BLaER1 treated with 17β-estradiol and CSF1 and Interleukin-3, amounts not matched to agents 10 nM and 100 nM (cell line): ENCODE measurements around the gene MYO18A.

Source experiments
- H3K27ac ChIP-seq, 11 experiments: shearing (Covaris generic); formaldehyde crosslinking; 2 replicates each; pipeline ENCODE4 v1.8.1; 2022
- H3K27me3 ChIP-seq, 11 experiments: shearing (Covaris generic); formaldehyde crosslinking; 2 replicates each; pipeline ENCODE4 v1.8.1; 2022
- H3K36me3 ChIP-seq, 11 experiments: shearing (Covaris generic); formaldehyde crosslinking; 2 replicates each; pipeline ENCODE4 v1.8.1; 2022
- H3K4me1 ChIP-seq, 10 experiments: shearing (Covaris generic); formaldehyde crosslinking; 2 replicates each; pipeline ENCODE4 v1.8.1; 2022
- H3K4me2 ChIP-seq, 11 experiments: shearing (Covaris generic); formaldehyde crosslinking; 2 replicates each; pipeline ENCODE4 v1.8.1; 2022
- H3K4me3 ChIP-seq, 10 experiments: shearing (Covaris generic); formaldehyde crosslinking; 2 replicates each; pipeline ENCODE4 v1.8.1; 2022
- H3K9ac ChIP-seq, 11 experiments: shearing (Covaris generic); formaldehyde crosslinking; 2 replicates each; pipeline ENCODE4 v1.8.1; 2022
- H3K9me3 ChIP-seq, 11 experiments: shearing (Covaris generic); formaldehyde crosslinking; replicated peaks in 1 of 11; 2 replicates each; pipeline ENCODE4 v1.8.1; 2022
- H4K20me1 ChIP-seq, 11 experiments: shearing (Covaris generic); formaldehyde crosslinking; 2 replicates each; pipeline ENCODE4 v1.8.1; 2022
- Cebpa-rat ChIP-seq, 11 experiments: shearing (Covaris generic); IDR thresholded peaks; 2 replicates each; pipeline ENCODE4 v1.8.1; 2022

The MYO18A gene

DNA sequence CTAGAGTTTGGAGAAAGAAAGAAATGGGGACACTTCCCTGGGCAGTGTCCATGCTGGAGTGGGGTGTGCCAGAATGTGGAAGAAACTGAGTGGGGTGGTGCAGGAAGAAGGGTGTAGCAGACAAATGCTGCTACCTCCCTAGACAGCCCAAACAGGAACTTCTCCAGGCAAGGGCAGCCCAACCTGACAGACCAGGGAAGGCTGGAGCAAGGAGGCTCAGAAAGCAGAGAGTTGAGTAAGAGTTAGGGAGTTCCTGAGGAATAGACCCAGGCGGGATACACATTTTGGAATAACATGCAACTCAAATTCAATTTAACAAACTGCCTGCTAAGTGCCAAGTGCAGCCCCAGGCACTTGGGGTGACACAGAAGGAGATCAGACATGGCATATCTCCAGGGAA, 1.0 kb upstream of the MYO18A start:
- Histone ChIP-seq H3K4me2 (peak overlapping the region in 10 of 11 experiments; percentile 60 to 100 (median 74); a peak in 14 of 22 replicates), H3K4me3 (no peak overlapping the region), H3K36me3 (no peaks in the 10 kb centered on the region), H3K9ac (peak overlapping the region in 2 of 11 experiments; percentile 77 to 81; a peak in 1 of 22 replicates), H4K20me1 (peaks cover 0 to 26% (median 10%) of the 10 kb centered on the region in 11 experiments; a peak in 8 of 22 replicates), H3K27ac (no peak overlapping the region), H3K27me3 (no peaks in the 10 kb centered on the region; a peak in 1 of 22 replicates), H3K9me3 (peaks cover 0 to 15% (median 6%) of the 10 kb centered on the region in 11 experiments; a peak in 8 of 22 replicates), H3K4me1 (peaks cover 42 to 51% (median 45%) of the 10 kb centered on the region in 10 experiments)
- TF ChIP-seq Cebpa-rat (IDR thresholded peaks at IDR 0.05): no peak

DNA sequence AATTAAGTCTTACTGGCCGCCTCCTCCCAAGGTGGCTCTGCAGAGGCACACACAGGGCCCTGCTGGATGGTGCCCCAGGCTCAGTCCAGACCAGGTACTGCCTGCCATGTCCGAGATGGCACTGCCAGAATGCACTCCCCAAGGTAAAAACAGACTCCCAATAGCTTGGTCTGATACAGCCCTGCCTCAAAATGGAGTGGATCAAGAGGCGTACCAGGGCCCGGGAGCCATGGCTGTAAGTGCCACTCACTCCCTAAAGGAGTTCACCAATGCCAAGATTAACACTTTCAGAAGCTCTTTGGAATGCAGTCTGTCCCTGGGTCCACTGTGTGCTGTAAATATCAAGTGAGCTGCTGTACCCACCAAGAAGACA, 576 bp upstream of the MYO18A start:
- peaks cover 46 to 54% (median 50%) of the 10 kb centered on the region in 10 experiments for H3K4me1 ChIP-seq
- H3K4me2 ChIP-seq: peak overlapping the region; percentile 60 to 100 (median 76)
- H3K9me3 ChIP-seq: peaks cover 0 to 15% (median 6%) of the 10 kb centered on the region in 11 experiments; a peak in 8 of 22 replicates
- H3K27ac ChIP-seq: peak overlapping the region in 5 of 11 experiments; percentile 27 to 69 (median 56); a peak in 6 of 22 replicates
- peak overlapping the region; percentile 44 to 84 (median 79); a peak in 18 of 22 replicates for H3K9ac ChIP-seq
- H3K4me3 ChIP-seq: peak overlapping the region in 9 of 10 experiments; percentile 50 to 69 (median 64); a peak in 11 of 20 replicates
- TF ChIP-seq Cebpa-rat (IDR thresholded peaks at IDR 0.05): no peak
- H4K20me1 ChIP-seq: peaks cover 0 to 26% (median 10%) of the 10 kb centered on the region in 11 experiments; a peak in 8 of 22 replicates
- H3K36me3 ChIP-seq: no peaks in the 10 kb centered on the region
- no peaks in the 10 kb centered on the region; a peak in 1 of 22 replicates for H3K27me3 ChIP-seq

DNA sequence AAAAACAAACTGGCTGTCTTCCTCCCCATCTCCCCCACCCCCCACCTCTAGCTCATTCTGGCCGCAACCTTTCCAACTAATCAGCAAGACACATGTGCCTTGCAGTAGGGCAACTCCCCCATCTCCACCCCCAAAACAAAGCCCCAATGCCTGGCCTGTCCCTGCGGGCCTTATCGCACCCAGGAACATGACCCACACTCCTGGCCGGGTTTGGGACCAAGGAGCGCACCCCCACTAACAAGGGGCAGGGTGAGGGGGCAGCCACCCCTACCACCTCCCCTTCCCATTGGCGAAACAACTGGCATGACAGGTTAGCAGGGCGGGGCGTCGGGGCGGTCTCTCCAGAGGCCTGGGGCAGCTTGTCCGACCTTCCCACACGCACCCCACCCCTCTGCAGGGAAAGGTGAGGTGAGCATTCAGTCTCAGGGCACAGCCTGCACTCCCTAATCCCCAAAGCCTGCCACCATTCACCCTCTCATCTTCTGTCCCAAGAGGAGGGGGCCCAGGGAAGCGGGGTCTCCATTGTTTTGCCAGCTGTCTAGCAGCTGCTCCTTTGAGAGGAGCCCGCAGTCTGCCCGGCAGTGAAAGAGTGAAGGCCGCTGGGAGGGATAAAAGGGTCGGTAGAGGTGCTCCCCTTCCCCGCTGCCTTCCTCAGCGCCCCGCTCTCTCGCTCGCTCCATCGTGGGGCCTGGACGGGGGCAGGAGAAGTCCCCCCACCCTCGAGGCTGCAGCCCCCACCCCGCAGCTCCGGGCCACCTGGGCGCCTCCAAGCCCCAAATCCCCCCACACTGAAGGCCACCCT, 765 bp downstream of the MYO18A start:
- no peak for TF ChIP-seq Cebpa-rat (IDR thresholded peaks at IDR 0.05)
- peak overlapping the region in 10 of 11 experiments; percentile 43 to 70 (median 57); a peak in 17 of 22 replicates for H3K27ac ChIP-seq
- H3K4me1 ChIP-seq: peaks cover 49 to 62% (median 56%) of the 10 kb centered on the region in 10 experiments
- peak overlapping the region; percentile 86 to 100 (median 99) for H3K4me2 ChIP-seq
- peak overlapping the region; percentile 50 to 75 (median 65) for H3K4me3 ChIP-seq
- H3K27me3 ChIP-seq: no peaks in the 10 kb centered on the region; a peak in 1 of 22 replicates
- H3K9ac ChIP-seq: peak overlapping the region; percentile 54 to 84 (median 79)
- peaks cover 0 to 26% (median 10%) of the 10 kb centered on the region in 11 experiments; a peak in 8 of 22 replicates for H4K20me1 ChIP-seq
- 0 out of 22 replicates have a peak, but pooled peaks cover 0 to 2% (median 0%) of the 10 kb centered on the region in 11 experiments for H3K36me3 ChIP-seq
- H3K9me3 ChIP-seq: peaks cover 0 to 15% (median 6%) of the 10 kb centered on the region in 11 experiments; a peak in 8 of 22 replicates

DNA sequence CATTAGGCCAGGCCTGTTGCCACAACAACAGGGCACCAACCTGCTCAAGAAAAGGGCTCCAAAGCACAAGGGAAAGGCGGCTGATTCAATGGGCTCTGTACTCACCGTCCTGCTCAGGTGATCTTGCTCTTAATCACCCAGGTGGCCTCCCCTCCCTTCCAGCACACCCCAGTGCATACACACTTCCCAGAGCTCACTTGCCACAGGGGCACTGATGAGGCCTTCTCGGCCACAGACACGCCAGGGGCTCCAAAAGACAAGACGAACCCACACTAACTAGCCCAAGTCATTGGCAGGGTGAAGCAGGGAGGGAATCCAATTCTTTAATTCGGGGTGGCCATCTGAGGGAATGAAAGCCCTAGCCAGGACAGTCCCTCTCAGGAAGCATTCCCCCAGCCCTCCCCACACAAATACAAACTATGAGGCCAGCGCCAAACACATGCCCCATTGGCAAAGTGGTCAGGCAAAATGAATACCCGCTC, 1.4 kb downstream of the MYO18A start:
- Histone ChIP-seq H3K36me3 (0 out of 22 replicates have a peak, but pooled peaks cover 0 to 6% (median 0%) of the 10 kb centered on the region in 11 experiments), H3K9ac (peak overlapping the region; percentile 54 to 84 (median 79); a peak in 20 of 22 replicates), H3K4me3 (peak overlapping the region; percentile 50 to 75 (median 65); a peak in 19 of 20 replicates), H3K4me1 (peaks cover 49 to 62% (median 56%) of the 10 kb centered on the region in 10 experiments), H3K27me3 (no peaks in the 10 kb centered on the region; a peak in 1 of 22 replicates), H3K27ac (peak overlapping the region in 8 of 11 experiments; percentile 3 to 61 (median 25); a peak in 10 of 22 replicates), H4K20me1 (peaks cover 0 to 26% (median 10%) of the 10 kb centered on the region in 11 experiments; a peak in 8 of 22 replicates), H3K4me2 (peak overlapping the region; percentile 86 to 100 (median 99)), H3K9me3 (peaks cover 0 to 12% (median 4%) of the 10 kb centered on the region in 11 experiments; a peak in 8 of 22 replicates)
- TF ChIP-seq Cebpa-rat (IDR thresholded peaks at IDR 0.05): no peak

DNA sequence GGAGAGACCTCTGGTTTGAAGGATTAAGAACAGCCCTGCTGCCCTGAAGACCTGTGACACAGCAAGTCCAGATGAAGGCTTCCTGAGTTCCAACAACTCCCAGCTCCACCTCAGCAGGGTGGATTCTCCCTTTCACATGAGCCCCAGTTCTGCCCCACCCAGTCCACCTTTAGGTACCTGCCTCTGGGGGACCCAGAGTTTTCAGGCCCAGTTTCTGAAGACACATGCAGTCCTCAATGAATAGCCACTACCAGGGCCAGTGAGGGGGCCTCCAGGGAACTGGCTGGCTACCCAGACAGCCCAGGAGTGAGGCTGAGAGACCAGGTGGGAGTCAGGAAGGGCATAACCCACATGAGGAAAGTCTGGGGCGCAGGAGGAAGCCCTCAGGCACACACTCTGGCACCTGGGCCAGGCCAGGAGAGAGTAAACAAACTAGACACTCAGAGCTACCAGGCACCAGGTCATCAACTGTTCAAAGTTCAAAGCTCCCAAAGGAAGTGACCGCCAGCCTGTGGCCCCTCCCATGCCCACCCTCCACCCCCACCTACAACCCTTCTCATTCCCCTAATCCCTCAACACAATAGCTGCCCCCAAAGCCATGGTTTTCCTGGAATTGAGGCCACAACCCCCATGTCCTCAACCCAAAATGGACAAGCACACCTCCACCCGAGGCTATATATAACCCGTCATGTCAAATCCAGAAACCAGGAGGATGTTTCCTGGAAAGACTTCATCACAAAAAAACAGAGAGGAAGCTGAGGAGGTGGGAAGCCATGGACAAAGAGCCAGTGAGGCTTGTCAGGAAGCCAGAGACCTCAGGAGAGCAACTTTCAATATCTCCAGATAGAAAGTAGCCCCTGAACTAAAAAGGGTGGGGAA, 2.1 kb downstream of the MYO18A start:
- H3K4me2 ChIP-seq: peak overlapping the region; percentile 86 to 100 (median 99)
- H3K4me3 ChIP-seq: peak overlapping the region in 9 of 10 experiments; percentile 58 to 75 (median 66); a peak in 11 of 20 replicates
- peaks cover 0 to 26% (median 10%) of the 10 kb centered on the region in 11 experiments; a peak in 8 of 22 replicates for H4K20me1 ChIP-seq
- H3K27me3 ChIP-seq: no peaks in the 10 kb centered on the region; a peak in 1 of 22 replicates
- peak overlapping the region; percentile 54 to 84 (median 80); a peak in 19 of 22 replicates for H3K9ac ChIP-seq
- H3K27ac ChIP-seq: peak overlapping the region in 8 of 11 experiments; percentile 15 to 83 (median 44); a peak in 12 of 22 replicates
- peaks cover 49 to 62% (median 56%) of the 10 kb centered on the region in 10 experiments for H3K4me1 ChIP-seq
- 0 out of 22 replicates have a peak, but pooled peaks cover 0 to 7% (median 0%) of the 10 kb centered on the region in 11 experiments for H3K36me3 ChIP-seq
- H3K9me3 ChIP-seq: peaks cover 0 to 5% (median 0%) of the 10 kb centered on the region in 11 experiments; a peak in 2 of 22 replicates
- no peak for TF ChIP-seq Cebpa-rat (IDR thresholded peaks at IDR 0.05)

DNA sequence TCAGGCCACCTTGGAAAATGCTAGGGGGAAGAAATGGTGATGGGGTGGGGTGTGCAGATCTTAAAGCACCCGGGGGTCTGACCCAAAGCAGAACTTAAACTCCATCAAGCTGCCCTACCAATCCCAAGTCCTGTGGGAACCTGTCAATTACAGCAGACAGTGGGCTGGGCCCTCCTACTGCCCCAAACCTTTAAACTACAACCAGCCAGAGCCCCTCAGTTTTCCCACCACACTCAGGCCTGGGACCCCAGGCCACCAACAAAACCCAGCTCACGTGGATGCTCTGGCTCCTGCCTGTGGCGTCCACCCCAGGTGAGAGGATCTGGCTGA, 2.7 kb downstream of the MYO18A start:
- Histone ChIP-seq H3K27me3 (no peaks in the 10 kb centered on the region; a peak in 1 of 22 replicates), H3K4me1 (peaks cover 49 to 62% (median 56%) of the 10 kb centered on the region in 10 experiments), H3K4me3 (0 out of 20 replicates have a peak overlapping the region, but pooled peaks of 2 of the 10 experiments have one; percentile 26 to 35), H4K20me1 (peaks cover 0 to 26% (median 10%) of the 10 kb centered on the region in 11 experiments; a peak in 8 of 22 replicates), H3K9ac (peak overlapping the region in 10 of 11 experiments; percentile 18 to 84 (median 80); a peak in 14 of 22 replicates), H3K36me3 (0 out of 22 replicates have a peak, but pooled peaks cover 0 to 7% (median 0%) of the 10 kb centered on the region in 11 experiments), H3K4me2 (peak overlapping the region; percentile 86 to 100 (median 99)), H3K27ac (peak overlapping the region in 8 of 11 experiments; percentile 15 to 83 (median 44); a peak in 10 of 22 replicates), H3K9me3 (no peaks in the 10 kb centered on the region)
- TF ChIP-seq Cebpa-rat (IDR thresholded peaks at IDR 0.05): no peak

DNA sequence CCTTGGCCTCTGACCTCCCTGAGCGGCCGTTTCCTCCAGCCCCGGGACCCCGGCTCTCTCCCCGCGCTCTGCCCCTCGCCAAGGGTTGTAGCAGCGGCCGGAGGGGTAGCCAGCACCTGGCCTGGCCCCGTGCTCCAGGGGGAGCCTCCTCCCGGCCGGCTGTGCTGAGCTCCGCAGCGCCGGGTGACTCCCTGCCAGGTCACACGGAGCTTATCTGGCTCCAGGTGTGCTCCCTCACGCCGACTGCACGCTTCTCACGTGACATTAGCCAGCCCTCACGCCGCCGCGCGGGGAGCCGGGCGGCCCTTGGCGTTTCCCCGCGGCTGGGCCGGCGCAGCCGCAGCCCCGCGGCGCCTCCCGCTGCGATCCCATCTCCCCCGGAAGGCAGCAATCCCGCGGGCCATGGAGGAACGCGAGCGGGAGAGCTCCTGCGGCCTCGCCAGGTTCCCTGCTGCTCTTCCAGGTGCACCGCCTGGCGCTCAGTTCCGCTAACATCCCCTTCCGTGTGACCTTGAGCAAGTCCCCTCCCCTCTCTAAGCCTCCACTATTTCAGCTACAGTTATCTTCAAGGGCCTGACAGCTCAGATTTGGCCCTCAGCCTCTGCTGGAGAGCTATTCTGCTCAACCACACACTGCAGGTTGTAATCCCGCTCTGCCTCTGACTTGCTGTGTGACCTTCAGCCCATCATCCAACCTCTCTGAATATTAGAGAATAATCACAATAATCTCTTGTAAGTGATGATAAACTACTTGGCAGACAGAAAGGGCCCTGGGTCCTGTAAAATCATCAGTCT, 3.4 kb downstream of the MYO18A start:
- Histone ChIP-seq H3K27me3 (no peaks in the 10 kb centered on the region; a peak in 1 of 22 replicates), H3K36me3 (0 out of 22 replicates have a peak, but pooled peaks cover 0 to 7% (median 0%) of the 10 kb centered on the region in 11 experiments), H3K4me1 (peaks cover 49 to 62% (median 56%) of the 10 kb centered on the region in 10 experiments), H3K4me2 (peak overlapping the region; percentile 86 to 100 (median 99)), H4K20me1 (peaks cover 0 to 26% (median 10%) of the 10 kb centered on the region in 11 experiments; a peak in 8 of 22 replicates), H3K27ac (peak overlapping the region; percentile 49 to 83 (median 78); a peak in 21 of 22 replicates), H3K9ac (peak overlapping the region; percentile 70 to 85 (median 81)), H3K4me3 (peak overlapping the region; percentile 55 to 73 (median 62)), H3K9me3 (no peaks in the 10 kb centered on the region)
- TF ChIP-seq Cebpa-rat (IDR thresholded peaks at IDR 0.05): no peak
